ENCODE data around the gene EXOC3L1.

EXOC3L1 gene

DNA sequence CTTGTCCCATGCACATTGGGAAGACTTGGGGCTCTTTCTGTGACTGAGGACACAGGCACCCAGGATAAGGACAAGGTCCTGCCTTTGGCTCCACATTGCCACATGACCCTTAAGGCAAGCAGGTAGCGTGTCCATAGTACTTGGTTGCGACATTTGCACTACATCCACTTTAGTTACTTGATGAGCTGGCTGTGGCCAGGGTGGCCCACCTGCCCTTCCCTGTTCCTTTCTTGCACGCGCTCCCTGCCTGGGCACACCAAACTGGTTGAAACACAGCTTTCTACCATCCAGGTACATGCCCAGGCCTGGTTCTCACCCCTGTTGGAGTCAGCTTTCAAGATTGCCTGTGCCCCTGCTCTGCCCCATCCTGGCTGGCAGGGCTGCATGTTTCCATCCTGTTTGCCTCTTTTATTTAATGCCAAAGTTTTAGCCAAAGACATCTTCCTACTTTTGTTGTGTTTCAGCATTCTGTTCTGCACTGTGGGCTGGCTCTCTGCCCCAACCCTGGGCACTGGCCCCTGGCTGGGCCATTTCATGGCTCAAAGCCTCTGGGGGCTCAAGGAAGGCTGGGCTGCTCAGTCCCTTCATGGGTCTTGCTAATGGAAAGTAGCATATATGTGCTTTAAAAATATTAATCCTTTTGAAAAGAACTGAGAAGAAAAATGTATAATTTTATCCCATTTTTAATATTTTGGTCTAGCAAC, 42.3 kb downstream of the EXOC3L1 start:
- no peak for DNase-seq (ENCODE audit: low read depth in 2 of 2)

GRCh38 chr16:67146523-67147357, 43.2 kb downstream of the EXOC3L1 start:
- no peak for DNase-seq (ENCODE audit: low read depth in 2 of 2)

- no peak for DNase-seq (ENCODE audit: low read depth in 2 of 2)
Measured at GRCh38 chr16:67145746-67146145, 44.2 kb downstream of the EXOC3L1 start.

DNA sequence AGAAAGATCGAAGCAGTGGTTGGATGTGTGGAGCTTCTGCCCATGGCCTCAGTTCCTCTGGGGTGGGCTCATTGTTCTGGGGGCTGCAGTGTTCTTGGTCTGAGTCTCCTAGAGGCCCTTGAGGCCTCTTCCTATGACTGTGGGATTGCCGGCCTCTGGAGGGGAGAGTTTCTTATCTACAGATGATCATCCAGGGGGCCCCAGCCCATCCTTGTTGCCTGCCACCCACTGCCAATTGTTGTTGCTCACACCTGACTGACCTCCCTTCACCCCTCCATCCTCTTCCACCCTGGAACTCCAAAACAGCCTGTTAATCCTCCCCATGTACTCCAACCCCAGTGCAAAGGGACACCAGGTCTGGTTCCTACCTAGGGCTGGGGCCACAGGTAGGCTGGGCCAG, 45.0 kb downstream of the EXOC3L1 start:
- no peak for DNase-seq (ENCODE audit: low read depth in 2 of 2)

- no peak for DNase-seq (ENCODE audit: low read depth in 2 of 2)
Measured at GRCh38 chr16:67142342-67142741, 47.6 kb downstream of the EXOC3L1 start.

- DNase-seq (ENCODE audit: low read depth in 2 of 2) = no peak
Measured at GRCh38 chr16:67141391-67141790, 48.5 kb downstream of the EXOC3L1 start.

DNA sequence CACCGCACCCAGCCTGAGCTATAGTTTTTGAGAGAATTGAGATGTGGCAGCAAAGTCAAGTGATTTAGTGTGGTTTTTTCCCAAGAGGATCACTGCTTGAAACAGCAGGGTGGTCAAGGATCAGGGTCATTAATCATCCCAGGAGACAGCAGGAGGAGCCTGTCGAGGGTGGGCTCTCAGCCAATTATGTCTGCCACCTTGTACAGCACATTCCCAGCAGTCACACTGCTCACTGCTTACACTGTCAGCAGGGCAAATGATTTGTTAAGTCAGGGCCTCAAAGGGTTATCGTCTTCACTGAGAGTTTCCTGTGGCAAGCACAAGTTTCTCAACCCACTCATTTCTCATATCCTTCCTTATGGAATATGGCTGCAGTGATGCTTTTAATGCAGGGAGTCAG, 52.3 kb downstream of the EXOC3L1 start:
- no peak for DNase-seq (ENCODE audit: low read depth in 2 of 2)
